Naive thymus-derived CD8-positive, alpha-beta T cell (primary cell): ENCODE measurements around the gene MATN4. TPM values are rescaled to one million over a fixed set of nuclear protein-coding genes. Genes with fewer than 3 reads are reported as not detected.

Experiments
- polyA plus RNA-seq, 3 donors: library from polyadenylated mRNA; unstranded; fragments of 300-500 nt; fragmentation: Illumina TruSeq; gene quantifications; one replicate each; pipeline ENCODE4 v1.2.3, GENCODE V29; 2021
- total RNA-seq, 8 experiments: library from RNA in 2 of 8; stranded (reverse) in 2 of 8; gene quantifications; one replicate each; pipeline ENCODE4 v1.2.3 and lab custom pipeline; 2021 to 2026

The MATN4 gene
- total and polyA plus RNA-seq, 5 experiments from 2014 or later, result not detected

Other genes starting within 250 kb of the MATN4 start
- not detected for gene KCNS1, start 207.2 kb downstream of the MATN4 start, total RNA-seq
- not detected for gene KCNS1, start 207.2 kb downstream of the MATN4 start, polyA plus RNA-seq
- not detected for gene WFDC5, start 193.1 kb downstream of the MATN4 start, total RNA-seq
- not detected for gene WFDC5, start 193.1 kb downstream of the MATN4 start, polyA plus RNA-seq
- not detected for gene WFDC12, start 183.8 kb downstream of the MATN4 start, total RNA-seq
- not detected for gene WFDC12, start 183.8 kb downstream of the MATN4 start, polyA plus RNA-seq
- not detected for gene PI3, start 133.4 kb downstream of the MATN4 start, total RNA-seq
- not detected for gene PI3, start 133.4 kb downstream of the MATN4 start, polyA plus RNA-seq
- not detected for gene SEMG1, start 101.3 kb downstream of the MATN4 start, total RNA-seq
- not detected for gene SEMG1, start 101.3 kb downstream of the MATN4 start, polyA plus RNA-seq
- not detected for gene SEMG2, start 86.9 kb downstream of the MATN4 start, total RNA-seq
- not detected for gene SEMG2, start 86.9 kb downstream of the MATN4 start, polyA plus RNA-seq
- gene SLPI, start 53.7 kb downstream of the MATN4 start, total RNA-seq, result not detected
- gene SLPI, start 53.7 kb downstream of the MATN4 start, polyA plus RNA-seq, result not detected
- gene RBPJL, start 1.5 kb downstream of the MATN4 start, total RNA-seq, result not detected
- not detected for gene RBPJL, start 1.5 kb downstream of the MATN4 start, polyA plus RNA-seq
- gene SDC4, start 40.1 kb upstream of the MATN4 start, total RNA-seq, result under 1 TPM; 0.25 to 0.31 TPM
- gene SDC4, start 40.1 kb upstream of the MATN4 start, polyA plus RNA-seq, result under 1 TPM in 2 of 3 donors, not detected in 1; 0.09 to 0.24 TPM
- gene SYS1, start 54.9 kb upstream of the MATN4 start, total RNA-seq, result 10 to 100 TPM; 58.7 to 62.5 TPM
- 10 to 100 TPM; 34.2 to 46.1 (median 36.2) TPM for gene SYS1, start 54.9 kb upstream of the MATN4 start, polyA plus RNA-seq
- gene TP53TG5, start 70.0 kb upstream of the MATN4 start, total RNA-seq, result under 1 TPM in 1 of 2 experiments, not detected in 1; 0.47 TPM
- under 1 TPM in 2 of 3 donors, not detected in 1; 0.42 to 0.55 TPM for gene TP53TG5, start 70.0 kb upstream of the MATN4 start, polyA plus RNA-seq
- 10 to 100 TPM; 13.6 to 13.9 TPM for gene DBNDD2, start 100.0 kb upstream of the MATN4 start, total RNA-seq
- gene DBNDD2, start 100.0 kb upstream of the MATN4 start, polyA plus RNA-seq, result 10 to 100 TPM; 11.6 to 13.5 (median 13.4) TPM
- 10 to 100 TPM; 80.1 to 86.7 TPM for gene PIGT, start 107.8 kb upstream of the MATN4 start, total RNA-seq
- gene PIGT, start 107.8 kb upstream of the MATN4 start, polyA plus RNA-seq, result 10 to 100 TPM; 73.4 to 90.6 (median 73.9) TPM
- gene WFDC2, start 161.5 kb upstream of the MATN4 start, total RNA-seq, result under 1 TPM; 0.73 to 0.80 TPM
- under 1 TPM in 1 of 3 donors, not detected in 2; 0.33 TPM for gene WFDC2, start 161.5 kb upstream of the MATN4 start, polyA plus RNA-seq
- not detected for gene SPINT3, start 207.3 kb upstream of the MATN4 start, total RNA-seq
- not detected for gene SPINT3, start 207.3 kb upstream of the MATN4 start, polyA plus RNA-seq
- not detected for gene WFDC6, start 231.2 kb upstream of the MATN4 start, total RNA-seq
- gene WFDC6, start 231.2 kb upstream of the MATN4 start, polyA plus RNA-seq, result not detected
- gene EPPIN, start 239.1 kb upstream of the MATN4 start, total RNA-seq, result not detected
- gene EPPIN, start 239.1 kb upstream of the MATN4 start, polyA plus RNA-seq, result not detected